IPS DF 19.7 (cell line): ENCODE results near the gene C20orf141.
"Not testable (repeated sequence)": the region's sequence is repeated elsewhere in the genome, so short reads cannot be mapped to it uniquely, and the experiment has no call there.

Experiments
- DNase-seq: peaks from one replicate; pipeline ENCODE4 v3.0.0-alpha.2; 2013; ENCODE audit warnings: low read depth, low spot score

Gene C20orf141

GRCh38 chr20:2814587-2815051, at the start of gene C20orf141:
TSS of gene C20orf141 (plus strand) at chr20:2814987. CDS start at chr20:2815185, 198 bp downstream.
- DNase-seq: no peak

GRCh38 chr20:2767768-2768631, 46.8 kb upstream of the C20orf141 start:
- DNase-seq: no peak

- no peak for DNase-seq
Measured at GRCh38 chr20:2768632-2769015, 46.2 kb upstream of the C20orf141 start.

- DNase-seq: not testable (repeated sequence)
Measured at GRCh38 chr20:2770091-2770490, 44.7 kb upstream of the C20orf141 start.

- no peak for DNase-seq
Measured at GRCh38 chr20:2771631-2772080, 43.1 kb upstream of the C20orf141 start.

- DNase-seq: no peak
Measured at GRCh38 chr20:2773812-2774211, 41.0 kb upstream of the C20orf141 start.

- no peak for DNase-seq
Measured at GRCh38 chr20:2775139-2775538, 39.6 kb upstream of the C20orf141 start.

GRCh38 chr20:2778602-2779321, 36.0 kb upstream of the C20orf141 start:
- no peak for DNase-seq

- no peak for DNase-seq
Measured at GRCh38 chr20:2780948-2781347, 33.8 kb upstream of the C20orf141 start.

GRCh38 chr20:2783908-2784566, 30.8 kb upstream of the C20orf141 start:
- DNase-seq: no peak

- no peak for DNase-seq
Measured at GRCh38 chr20:2793471-2793870, 21.3 kb upstream of the C20orf141 start.

- no peak for DNase-seq
Measured at GRCh38 chr20:2794202-2794748, 20.5 kb upstream of the C20orf141 start.

- no peak for DNase-seq
Measured at GRCh38 chr20:2794866-2795447, 19.8 kb upstream of the C20orf141 start.

GRCh38 chr20:2795451-2795850, 19.3 kb upstream of the C20orf141 start:
- DNase-seq: no peak

- no peak for DNase-seq
Measured at GRCh38 chr20:2796011-2796660, 18.7 kb upstream of the C20orf141 start.

- DNase-seq: no peak
Measured at GRCh38 chr20:2797136-2797983, 17.4 kb upstream of the C20orf141 start.

GRCh38 chr20:2798095-2798805, 16.5 kb upstream of the C20orf141 start:
- DNase-seq: no peak

GRCh38 chr20:2798814-2799213, 16.0 kb upstream of the C20orf141 start:
- DNase-seq: no peak

- no peak for DNase-seq
Measured at GRCh38 chr20:2799271-2799670, 15.5 kb upstream of the C20orf141 start.
